Sigmoid colon (tissue), 7 donors: ENCODE results near the gene ELOVL5. TPM values are rescaled to one million over a fixed set of nuclear protein-coding genes. Genes with fewer than 3 reads are reported as not detected.

Experiments
- DNase-seq: peaks from one replicate; pipeline ENCODE4 v3.0.0-alpha.2; 2019
- H3K27ac ChIP-seq, 4 donors: fragments of 200-600 bp; sonication (generic); one replicate each; pipeline ENCODE4 v1.5.1; 2016 to 2019; ENCODE audit warnings: mild to moderate bottlenecking in 1 of 4
- H3K27me3 ChIP-seq, 3 donors: fragments of 200-600 bp; sonication (generic); one replicate each; pipeline ENCODE4 v1.5.1; 2019; ENCODE audit warnings: mild to moderate bottlenecking in 1 of 3
- H3K36me3 ChIP-seq, 4 donors: fragments of 200-600 bp; sonication (generic); one replicate each; pipeline ENCODE4 v1.5.1; 2016 to 2019
- H3K4me1 ChIP-seq, 4 donors: fragments of 200-600 bp; sonication (generic); one replicate each; pipeline ENCODE4 v1.5.1; 2017 to 2019
- H3K4me3 ChIP-seq, 4 donors: fragments of 200-600 bp; sonication (generic); one replicate each; pipeline ENCODE4 v1.5.1; 2017 to 2019; ENCODE audit warnings: mild to moderate bottlenecking in 2 of 4, moderate library complexity in 1 of 4
- H3K9me3 ChIP-seq, 4 donors: fragments of 200-600 bp in 3 of 4; sonication (generic) in 3 of 4; one replicate each; pipeline versions ENCODE4 v1.5.1 to v1.6.1; 2013 to 2019
- CTCF ChIP-seq, 4 experiments: fragments of 450-650 bp in 3 of 4; fragments of 200-600 bp in 1 of 4; IDR thresholded peaks; one replicate each; pipeline ENCODE4 v1.5.1; 2016 to 2019; ENCODE audit warnings: antibody characterized with exemption in 4 of 4, mild to moderate bottlenecking in 3 of 4, moderate library complexity in 2 of 4
- EP300 ChIP-seq, 4 donors: sonication (generic); formaldehyde crosslinking; IDR thresholded peaks; one replicate each; pipeline ENCODE4 v1.6.1; 2017; ENCODE audit warnings: antibody characterized with exemption in 4 of 4
- POLR2A ChIP-seq, 2 donors: fragments of 450-650 bp; IDR thresholded peaks; one replicate each; pipeline ENCODE4 v1.6.1; 2016; ENCODE audit warnings: antibody characterized with exemption in 2 of 2, mild to moderate bottlenecking in 2 of 2, moderate library complexity in 2 of 2
- POLR2AphosphoS5 ChIP-seq, 4 donors: sonication (generic); formaldehyde crosslinking; IDR thresholded peaks; one replicate each; pipeline ENCODE4 v1.6.1; 2017; ENCODE audit warnings: antibody characterized with exemption in 4 of 4
- WGBS, 2 donors: extraction: QIAGEN DNeasy Blood & Tissue Kit; methylation state at CpG; one replicate each; pipeline ENCODE4 v1.1.7; 2013; 5-methylcytosine and 5-hydroxymethylcytosine counted together
- intact Hi-C: fragments of 100-400 bp; cut with DNase I; formaldehyde crosslinking; loops from one replicate; pipeline ENCODE4 v1.15.1; 2023
- polyA plus RNA-seq, 3 donors: library from polyadenylated mRNA; stranded (reverse); fragments of 200-250 nt; gene quantifications; one replicate each; pipeline ENCODE4 v1.2.3, GENCODE V29; 2013
- total RNA-seq, 4 donors: library from RNA; depleted of rRNA; stranded (reverse); fragments of >200 nt; gene quantifications; one replicate each; pipeline ENCODE4 v1.1.0, GENCODE V29; 2016
- donor health status: healthy with polysubstance abuse.
- donor health status: Bipolar disorder and iron deficiency.
- donor health status: healthy.

Gene ELOVL5
- total and polyA plus RNA-seq, 7 donors = 7.2 to 73.8 (median 54.3) TPM

GRCh38 chr6:53290537-53291510 lies 57.9 kb downstream of the ELOVL5 start:
- TF ChIP-seq CTCF (IDR thresholded peaks at IDR 0.05) (no peak), EP300 (IDR thresholded peaks at IDR 0.05) (no peak), POLR2AphosphoS5 (IDR thresholded peaks at IDR 0.05) (no peak), POLR2A (IDR thresholded peaks at IDR 0.05) (no peak)
- Histone ChIP-seq H3K27ac (no peak overlapping the region), H3K9me3 (no peaks in the 10 kb centered on the region), H3K36me3 (peaks cover 0 to 53% (median 0%) of the 10 kb centered on the region in 4 donors), H3K4me1 (peaks cover 0 to 12% (median 3%) of the 10 kb centered on the region in 4 donors), H3K27me3 (no peaks in the 10 kb centered on the region), H3K4me3 (no peak overlapping the region)
- no peak for DNase-seq
- WGBS, 2 donors = 62 to 77% methylated on average over 2 of the region's 2 CpGs
- intact Hi-C loops = loop anchor here (10.0 kb wide), 1 partner anchor 116 kb away; no protein-coding TSS in a partner anchor

- TF ChIP-seq CTCF (IDR thresholded peaks at IDR 0.05) = no peak
- TF ChIP-seq EP300 (IDR thresholded peaks at IDR 0.05) = no peak
- no peak for TF ChIP-seq POLR2AphosphoS5 (IDR thresholded peaks at IDR 0.05)
- TF ChIP-seq POLR2A (IDR thresholded peaks at IDR 0.05) = no peak
- peak; percentile 68 for DNase-seq
- WGBS, 2 donors = 85 to 87% methylated on average over 9 of the region's 9 CpGs
- peaks cover 0 to 27% (median 6%) of the 10 kb centered on the region in 4 donors for H3K4me1 ChIP-seq
- H3K9me3 ChIP-seq = no peaks in the 10 kb centered on the region
- no peak overlapping the region for H3K4me3 ChIP-seq
- intact Hi-C loops = no loop called here
- H3K36me3 ChIP-seq = peaks cover 0 to 33% (median 0%) of the 10 kb centered on the region in 4 donors
- H3K27me3 ChIP-seq = no peaks in the 10 kb centered on the region
- H3K27ac ChIP-seq = peak overlapping the region in 2 of 4 donors; percentile 9 to 36
These were observed 61.2 kb downstream of the ELOVL5 start for GRCh38 chr6:53287336-53288225.

DNA sequence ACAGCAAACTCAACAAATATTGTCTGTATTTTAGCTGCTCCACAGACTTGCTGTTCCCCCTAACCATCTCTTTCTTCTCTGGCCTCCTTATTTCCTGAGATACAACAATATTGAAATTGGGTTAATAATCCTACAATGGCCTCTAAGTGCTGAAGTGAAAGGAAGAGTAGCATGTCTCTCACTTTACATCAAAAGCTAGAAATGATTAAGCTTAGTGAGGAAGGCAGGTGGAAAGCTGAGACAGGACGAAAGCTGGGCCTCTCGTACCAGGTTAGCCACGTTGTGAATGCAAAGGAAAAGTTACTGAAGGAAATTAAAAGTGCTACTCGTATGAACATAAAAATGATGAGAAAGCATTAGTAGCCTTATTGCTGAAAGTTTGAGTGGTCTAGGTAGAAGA lies 63.8 kb downstream of the ELOVL5 start:
- H3K27me3 ChIP-seq = no peaks in the 10 kb centered on the region
- no peak overlapping the region for H3K4me3 ChIP-seq
- 75 to 85% methylated on average over 4 of the region's 4 CpGs for WGBS, 2 donors
- peaks cover 0 to 16% (median 0%) of the 10 kb centered on the region in 4 donors for H3K36me3 ChIP-seq
- TF ChIP-seq POLR2AphosphoS5 (IDR thresholded peaks at IDR 0.05) (no peak), EP300 (IDR thresholded peaks at IDR 0.05) (no peak), CTCF (IDR thresholded peaks at IDR 0.05) (no peak), POLR2A (IDR thresholded peaks at IDR 0.05) (no peak)
- peaks cover 0 to 37% (median 14%) of the 10 kb centered on the region in 4 donors for H3K4me1 ChIP-seq
- DNase-seq = no peak
- intact Hi-C loops = no loop called here
- H3K9me3 ChIP-seq = no peaks in the 10 kb centered on the region
- no peak overlapping the region for H3K27ac ChIP-seq

GRCh38 chr6:53282741-53283140 lies 66.0 kb downstream of the ELOVL5 start:
- Histone ChIP-seq H3K9me3 (no peaks in the 10 kb centered on the region), H3K27ac (peak overlapping the region in 1 of 4 donors; percentile 27), H3K4me1 (peaks cover 0 to 34% (median 14%) of the 10 kb centered on the region in 4 donors), H3K36me3 (peaks cover 0 to 19% (median 0%) of the 10 kb centered on the region in 4 donors), H3K4me3 (no peak overlapping the region), H3K27me3 (no peaks in the 10 kb centered on the region)
- 59 to 83% methylated on average over 2 of the region's 2 CpGs for WGBS, 2 donors
- intact Hi-C loops = no loop called here
- TF ChIP-seq POLR2AphosphoS5 (IDR thresholded peaks at IDR 0.05) (no peak), CTCF (IDR thresholded peaks at IDR 0.05) (no peak), POLR2A (IDR thresholded peaks at IDR 0.05) (no peak), EP300 (IDR thresholded peaks at IDR 0.05) (no peak)
- DNase-seq = no peak
